K562 (cell line): Measurements from ENCODE around the gene RDH5. TPM values are rescaled to one million over a fixed set of nuclear protein-coding genes. Genes with fewer than 3 reads are reported as not detected.

Source experiments
- AFF1 ChIP-seq, 2 experiments: fragments of 450-650 bp; IDR thresholded peaks; 2 replicates each; pipeline ENCODE4 v1.6.1; 2018; ENCODE audit warnings: mild to moderate bottlenecking in 2 of 2, low read depth in 1 of 2; ENCODE audit not compliant: partially characterized antibody in 2 of 2
- EP300 ChIP-seq: IDR thresholded peaks from 2 replicates; pipeline ENCODE4 v1.6.1; 2012; ENCODE audit warnings: low read length, improper control_type of control experiment
- HNRNPUL1 ChIP-seq: fragments of 200-400 bp; formaldehyde crosslinking; IDR thresholded peaks from 2 replicates; pipeline ENCODE4 v1.6.1; 2017; ENCODE audit warnings: low read length
- NEUROD1 ChIP-seq: fragments of 150-350 bp; IDR thresholded peaks from 2 replicates; pipeline ENCODE4 v1.6.1; 2014; ENCODE audit warnings: borderline replicate concordance, low read length, low read depth; ENCODE audit not compliant: partially characterized antibody
- OTX1 ChIP-seq: fragments of 450-650 bp; formaldehyde crosslinking; IDR thresholded peaks from 2 replicates; pipeline ENCODE4 v1.4.0; 2022; ENCODE audit warnings: mild to moderate bottlenecking
- POLR2B ChIP-seq: fragments of 450-650 bp; IDR thresholded peaks from 2 replicates; pipeline ENCODE4 v1.6.1; 2018; ENCODE audit warnings: low read depth; ENCODE audit not compliant: partially characterized antibody
- RNF219 ChIP-seq: fragments of 250-450 bp; sonication (Bioruptor Pico); IDR thresholded peaks from 2 replicates; pipeline ENCODE4 v1.5.0; 2022; ENCODE audit warnings: mild to moderate bottlenecking
- TAF1 ChIP-seq: IDR thresholded peaks from 2 replicates; pipeline ENCODE4 v1.6.1; 2011; ENCODE audit warnings: mild to moderate bottlenecking, low read length, moderate library complexity; ENCODE audit not compliant: insufficient read depth, control insufficient read depth, severe bottlenecking; ENCODE audit errors: extremely low read depth
- ZBTB9 ChIP-seq: fragments of 450-650 bp; formaldehyde crosslinking; IDR thresholded peaks from 2 replicates; pipeline ENCODE4 v1.4.0; 2020; ENCODE audit warnings: mild to moderate bottlenecking, moderate library complexity
- ZNF274 ChIP-seq: IDR thresholded peaks from 2 replicates; pipeline ENCODE4 v1.6.1; 2011; ENCODE audit warnings: low read depth, mild to moderate bottlenecking, low read length, moderate library complexity, borderline replicate concordance
- polyA plus RNA-seq, 8 experiments: library from polyadenylated mRNA; depleted of rRNA in 4 of 8; stranded (reverse) in 5 of 8; unstranded in 3 of 8; fragments of >200 nt; fragmentation: Nextera tagmentation in 2 of 8; fragmentation: Illumina TruSeq in 1 of 8; extraction: Ambion mirVana in 2 of 8; extraction: Trizol in 1 of 8; gene quantifications; 2 replicates each; pipeline versions ENCODE4 v1.2.1 to v1.2.3, GENCODE V29; 2011 to 2014; ENCODE audit warnings: inconsistent platforms in 1 of 8, missing spikeins in 1 of 8
- total RNA-seq, 7 experiments: library from RNA; depleted of rRNA in 6 of 7; stranded (reverse); fragments of >200 nt in 6 of 7; fragmentation: Illumina TruSeq in 2 of 7; extraction: Trizol in 2 of 7; gene quantifications; 2 replicates each; pipeline versions ENCODE4 v1.2.1 to v1.2.3, GENCODE V29; 2011 to 2021; ENCODE audit warnings: low replicate concordance in 1 of 7
- TF ChIP-seq, protein P1 (sequence below): fragments of 450-650 bp; IDR thresholded peaks from 2 replicates; pipeline ENCODE4 v1.6.1; 2016; ENCODE audit warnings: low read depth, mild to moderate bottlenecking, moderate library complexity
- TF ChIP-seq, protein P2 (sequence below): fragments of 450-650 bp; IDR thresholded peaks from 2 replicates; pipeline ENCODE4 v1.7.1; 2018; ENCODE audit warnings: mild to moderate bottlenecking, low read depth; ENCODE audit not compliant: partially characterized antibody
- TF ChIP-seq, protein P3 (sequence below): fragments of 450-650 bp; IDR thresholded peaks from 2 replicates; pipeline ENCODE4 v1.6.1; 2016

RDH5 gene
- total and polyA plus RNA-seq, 9 of the 15 experiments (the other 6 are each of a cell fraction or from before 2014, with no cell fraction given): 0.28 to 2.0 (median 1.1) TPM; not detected in 1

DNA sequence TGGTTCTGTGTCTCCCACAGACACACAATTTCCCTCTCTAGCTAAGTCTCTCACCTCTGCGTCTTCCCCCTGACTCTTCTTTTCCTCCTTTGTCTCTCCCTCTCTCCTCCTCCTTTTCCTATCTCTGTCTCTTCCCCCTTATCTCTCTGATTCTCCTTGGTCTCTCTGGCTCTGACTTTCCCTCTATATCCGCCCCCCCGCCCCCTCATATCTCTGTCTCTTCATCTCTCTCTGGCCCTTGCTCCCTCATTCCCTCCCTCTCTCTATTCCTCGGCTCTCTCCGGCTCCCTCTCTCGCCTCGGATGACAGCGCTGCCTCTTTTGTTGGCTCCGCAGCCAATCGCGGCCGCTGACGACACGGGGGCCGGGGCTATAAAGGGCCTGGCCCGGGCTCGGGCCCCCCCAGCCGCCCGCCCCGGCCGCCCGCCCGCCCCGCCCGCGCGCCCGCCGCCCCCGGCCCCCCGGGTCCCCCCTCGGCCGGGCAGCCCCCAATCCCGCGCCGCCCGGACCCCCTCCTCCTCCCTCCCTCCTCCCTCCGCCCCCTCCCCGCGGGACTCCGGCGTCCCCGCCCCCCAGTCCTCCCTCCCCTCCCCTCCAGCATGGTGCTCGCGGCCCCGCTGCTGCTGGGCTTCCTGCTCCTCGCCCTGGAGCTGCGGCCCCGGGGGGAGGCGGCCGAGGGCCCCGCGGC is 22.7 kb downstream of the RDH5 start, which contains the start of gene GDF11 (continued):
- TF ChIP-seq AFF1 (IDR thresholded peaks at IDR 0.05; ENCODE audit: low read depth in 1 of 2, partially characterized antibody in 2 of 2) (peak; percentile 20 to 81), EP300 (peak; percentile 32; the same call in 1 of the 2 replicates), NEUROD1 (peak; percentile 55), HNRNPUL1 (no peak), ZBTB9 (CRISPR knock-in tag) (0 out of 2 replicates have a peak, but pooled peaks have one; percentile 44), ZNF274 (no peak), POLR2B (peak; percentile 75), RNF219 (CRISPR knock-in tag) (no peak), TAF1 (peak; percentile 70), OTX1 (CRISPR knock-in tag) (peak; percentile 97)
- TF ChIP-seq, protein P1, sequence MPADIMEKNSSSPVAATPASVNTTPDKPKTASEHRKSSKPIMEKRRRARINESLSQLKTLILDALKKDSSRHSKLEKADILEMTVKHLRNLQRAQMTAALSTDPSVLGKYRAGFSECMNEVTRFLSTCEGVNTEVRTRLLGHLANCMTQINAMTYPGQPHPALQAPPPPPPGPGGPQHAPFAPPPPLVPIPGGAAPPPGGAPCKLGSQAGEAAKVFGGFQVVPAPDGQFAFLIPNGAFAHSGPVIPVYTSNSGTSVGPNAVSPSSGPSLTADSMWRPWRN: 0 out of 2 replicates have a peak, but pooled peaks have one; percentile 50
- TF ChIP-seq, protein P2, sequence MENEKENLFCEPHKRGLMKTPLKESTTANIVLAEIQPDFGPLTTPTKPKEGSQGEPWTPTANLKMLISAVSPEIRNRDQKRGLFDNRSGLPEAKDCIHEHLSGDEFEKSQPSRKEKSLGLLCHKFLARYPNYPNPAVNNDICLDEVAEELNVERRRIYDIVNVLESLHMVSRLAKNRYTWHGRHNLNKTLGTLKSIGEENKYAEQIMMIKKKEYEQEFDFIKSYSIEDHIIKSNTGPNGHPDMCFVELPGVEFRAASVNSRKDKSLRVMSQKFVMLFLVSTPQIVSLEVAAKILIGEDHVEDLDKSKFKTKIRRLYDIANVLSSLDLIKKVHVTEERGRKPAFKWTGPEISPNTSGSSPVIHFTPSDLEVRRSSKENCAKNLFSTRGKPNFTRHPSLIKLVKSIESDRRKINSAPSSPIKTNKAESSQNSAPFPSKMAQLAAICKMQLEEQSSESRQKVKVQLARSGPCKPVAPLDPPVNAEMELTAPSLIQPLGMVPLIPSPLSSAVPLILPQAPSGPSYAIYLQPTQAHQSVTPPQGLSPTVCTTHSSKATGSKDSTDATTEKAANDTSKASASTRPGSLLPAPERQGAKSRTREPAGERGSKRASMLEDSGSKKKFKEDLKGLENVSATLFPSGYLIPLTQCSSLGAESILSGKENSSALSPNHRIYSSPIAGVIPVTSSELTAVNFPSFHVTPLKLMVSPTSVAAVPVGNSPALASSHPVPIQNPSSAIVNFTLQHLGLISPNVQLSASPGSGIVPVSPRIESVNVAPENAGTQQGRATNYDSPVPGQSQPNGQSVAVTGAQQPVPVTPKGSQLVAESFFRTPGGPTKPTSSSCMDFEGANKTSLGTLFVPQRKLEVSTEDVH: peak; percentile 38
- TF ChIP-seq, protein P3, sequence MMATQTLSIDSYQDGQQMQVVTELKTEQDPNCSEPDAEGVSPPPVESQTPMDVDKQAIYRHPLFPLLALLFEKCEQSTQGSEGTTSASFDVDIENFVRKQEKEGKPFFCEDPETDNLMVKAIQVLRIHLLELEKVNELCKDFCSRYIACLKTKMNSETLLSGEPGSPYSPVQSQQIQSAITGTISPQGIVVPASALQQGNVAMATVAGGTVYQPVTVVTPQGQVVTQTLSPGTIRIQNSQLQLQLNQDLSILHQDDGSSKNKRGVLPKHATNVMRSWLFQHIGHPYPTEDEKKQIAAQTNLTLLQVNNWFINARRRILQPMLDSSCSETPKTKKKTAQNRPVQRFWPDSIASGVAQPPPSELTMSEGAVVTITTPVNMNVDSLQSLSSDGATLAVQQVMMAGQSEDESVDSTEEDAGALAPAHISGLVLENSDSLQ: peak; percentile 61
